OCI-LY1 (cell line): Measurements from ENCODE around the gene IL7R.

Experiments used
- H2AFZ ChIP-seq: fragments of 200-600 bp; sonication (generic), shearing (Covaris generic); 2 replicates; pipeline ENCODE4 v1.6.0; 2014; ENCODE audit warnings: antibody characterized with exemption, mild to moderate bottlenecking, low read length
- H3F3A ChIP-seq: fragments of 200-600 bp; sonication (generic), shearing (Covaris generic); 2 replicates; pipeline ENCODE4 v1.6.0; 2014; ENCODE audit warnings: mild to moderate bottlenecking, antibody characterized with exemption, low read length, moderate library complexity; ENCODE audit not compliant: insufficient read depth
- H3K27ac ChIP-seq: fragments of 200-600 bp; sonication (generic); 2 replicates; pipeline ENCODE4 v1.5.1; 2014; ENCODE audit warnings: low read length, mixed run types, mild to moderate bottlenecking, low read depth; ENCODE audit not compliant: poor library complexity, severe bottlenecking
- H3K27me3 ChIP-seq: fragments of 200-600 bp; sonication (generic); 2 replicates; pipeline ENCODE4 v1.6.0; 2014; ENCODE audit warnings: antibody characterized with exemption, mild to moderate bottlenecking, low read length, moderate library complexity; ENCODE audit not compliant: insufficient read depth
- H3K36me3 ChIP-seq: fragments of 200-600 bp; sonication (generic); 2 replicates; pipeline ENCODE4 v1.6.1; 2014; ENCODE audit warnings: mild to moderate bottlenecking, antibody characterized with exemption, low read length, moderate library complexity, mixed read lengths; ENCODE audit not compliant: insufficient read depth
- H3K4me1 ChIP-seq: fragments of 200-600 bp; sonication (generic); 2 replicates; pipeline ENCODE4 v1.5.1; 2014; ENCODE audit warnings: mild to moderate bottlenecking, low read length, moderate library complexity; ENCODE audit not compliant: insufficient read depth, severe bottlenecking
- H3K4me2 ChIP-seq: fragments of 200-600 bp; sonication (generic), shearing (Covaris generic); 2 replicates; pipeline ENCODE4 v1.6.1; 2014; ENCODE audit warnings: low read length
- H3K4me3 ChIP-seq: fragments of 200-600 bp; sonication (generic); 2 replicates; pipeline ENCODE4 v1.5.1; 2014; ENCODE audit warnings: low read length, low read depth, mild to moderate bottlenecking, mixed read lengths; ENCODE audit not compliant: poor library complexity, severe bottlenecking
- H3K79me2 ChIP-seq: fragments of 200-600 bp; shearing (Covaris generic); 2 replicates; pipeline ENCODE4 v1.6.1; 2016; ENCODE audit warnings: mixed run types, low read length, mixed read lengths; ENCODE audit not compliant: insufficient read depth
- H3K9ac ChIP-seq: fragments of 200-600 bp; sonication (generic), shearing (Covaris generic); 2 replicates; pipeline ENCODE4 v1.6.1; 2014; ENCODE audit warnings: mild to moderate bottlenecking, low read length, mixed read lengths
- H3K9me2 ChIP-seq: fragments of 200-600 bp; sonication (generic), shearing (Covaris generic); 2 replicates; pipeline ENCODE4 v1.6.1; 2014; ENCODE audit warnings: low read depth, mild to moderate bottlenecking, low read length, mixed read lengths
- H3K9me3 ChIP-seq: fragments of 200-600 bp; shearing (Covaris generic); 2 replicates; pipeline ENCODE4 v1.6.1; 2014; ENCODE audit warnings: low read length, mixed read lengths
- H4K20me1 ChIP-seq: fragments of 200-600 bp; sonication (generic), shearing (Covaris generic); 2 replicates; pipeline ENCODE4 v1.6.0; 2016; ENCODE audit warnings: mild to moderate bottlenecking, low read length; ENCODE audit not compliant: insufficient read depth
- EZH2 ChIP-seq: fragments of 200-600 bp; sonication (generic), shearing (Covaris generic); IDR thresholded peaks from 2 replicates; pipeline ENCODE4 v1.8.0; 2017; ENCODE audit warnings: borderline replicate concordance, mixed run types, mild to moderate bottlenecking, antibody characterized with exemption, low read length, moderate library complexity, mixed read lengths
- TF ChIP-seq, protein P1 (sequence below): fragments of 200-600 bp; sonication (generic), shearing (Covaris generic); IDR thresholded peaks from 2 replicates; pipeline ENCODE4 v1.5.1; 2017; ENCODE audit warnings: mild to moderate bottlenecking, antibody characterized with exemption, low read length, moderate library complexity, mixed read lengths

Gene IL7R

DNA sequence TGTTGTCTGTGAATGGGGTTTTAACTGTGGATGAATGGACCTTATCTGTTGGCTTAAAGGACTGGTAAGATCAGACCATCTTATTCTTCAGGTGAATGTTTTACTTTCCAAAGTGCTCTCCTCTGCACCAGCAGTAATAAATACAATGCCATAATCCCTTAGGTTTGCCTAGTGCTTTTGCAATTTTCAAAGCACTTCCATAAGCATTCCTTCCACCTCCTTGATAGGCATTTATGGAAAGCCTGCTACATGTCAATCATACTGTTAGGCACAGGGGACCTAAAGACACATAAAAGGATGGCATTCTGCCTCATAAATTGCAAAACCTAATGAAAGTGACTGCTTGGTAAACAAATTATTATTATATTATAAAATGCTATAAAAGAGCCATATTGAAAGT, 21.4 kb downstream of the IL7R start:
- no peaks in the 10 kb centered on the region for H3K79me2 ChIP-seq
- H3K27me3 ChIP-seq = no peaks in the 10 kb centered on the region
- no peak overlapping the region for H3K4me2 ChIP-seq
- no peak overlapping the region for H3K9ac ChIP-seq
- peaks cover 66% of the 10 kb centered on the region for H3K36me3 ChIP-seq
- H2AFZ ChIP-seq = no peak overlapping the region
- H3K9me2 ChIP-seq = no peaks in the 10 kb centered on the region
- H3K9me3 ChIP-seq = no peaks in the 10 kb centered on the region
- H3K27ac ChIP-seq = peak overlapping the region; percentile 98
- H3K4me1 ChIP-seq = peaks cover 80% of the 10 kb centered on the region
- H4K20me1 ChIP-seq = no peaks in the 10 kb centered on the region
- no peak overlapping the region for H3K4me3 ChIP-seq
- no peak for TF ChIP-seq EZH2
- TF ChIP-seq, protein P1, sequence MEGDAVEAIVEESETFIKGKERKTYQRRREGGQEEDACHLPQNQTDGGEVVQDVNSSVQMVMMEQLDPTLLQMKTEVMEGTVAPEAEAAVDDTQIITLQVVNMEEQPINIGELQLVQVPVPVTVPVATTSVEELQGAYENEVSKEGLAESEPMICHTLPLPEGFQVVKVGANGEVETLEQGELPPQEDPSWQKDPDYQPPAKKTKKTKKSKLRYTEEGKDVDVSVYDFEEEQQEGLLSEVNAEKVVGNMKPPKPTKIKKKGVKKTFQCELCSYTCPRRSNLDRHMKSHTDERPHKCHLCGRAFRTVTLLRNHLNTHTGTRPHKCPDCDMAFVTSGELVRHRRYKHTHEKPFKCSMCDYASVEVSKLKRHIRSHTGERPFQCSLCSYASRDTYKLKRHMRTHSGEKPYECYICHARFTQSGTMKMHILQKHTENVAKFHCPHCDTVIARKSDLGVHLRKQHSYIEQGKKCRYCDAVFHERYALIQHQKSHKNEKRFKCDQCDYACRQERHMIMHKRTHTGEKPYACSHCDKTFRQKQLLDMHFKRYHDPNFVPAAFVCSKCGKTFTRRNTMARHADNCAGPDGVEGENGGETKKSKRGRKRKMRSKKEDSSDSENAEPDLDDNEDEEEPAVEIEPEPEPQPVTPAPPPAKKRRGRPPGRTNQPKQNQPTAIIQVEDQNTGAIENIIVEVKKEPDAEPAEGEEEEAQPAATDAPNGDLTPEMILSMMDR = no peak
- H3F3A ChIP-seq = no peaks in the 10 kb centered on the region

DNA sequence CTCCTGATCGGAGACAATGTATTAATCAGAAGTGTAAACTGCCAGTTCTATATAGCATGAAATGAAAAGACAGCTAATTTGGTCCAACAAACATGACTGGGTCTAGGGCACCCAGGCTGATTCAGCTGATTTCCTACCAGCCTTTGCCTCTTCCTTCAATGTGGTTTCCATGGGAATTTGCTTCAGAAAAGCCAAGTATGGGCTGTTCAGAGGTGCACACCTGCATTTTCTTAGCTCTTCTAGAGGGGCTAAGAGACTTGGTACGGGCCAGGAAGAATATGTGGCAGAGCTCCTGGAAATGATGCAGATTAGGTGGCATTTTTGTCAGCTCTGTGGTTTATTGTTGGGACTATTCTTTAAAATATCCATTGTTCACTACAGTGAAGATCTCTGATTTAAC, 22.4 kb downstream of the IL7R start:
- no peaks in the 10 kb centered on the region for H3K27me3 ChIP-seq
- H3K9me2 ChIP-seq = no peaks in the 10 kb centered on the region
- no peaks in the 10 kb centered on the region for H4K20me1 ChIP-seq
- peak overlapping the region; percentile 98 for H3K27ac ChIP-seq
- no peak overlapping the region for H2AFZ ChIP-seq
- no peak overlapping the region; the same call in 1 of the 2 replicates for H3K4me2 ChIP-seq
- no peaks in the 10 kb centered on the region for H3K79me2 ChIP-seq
- H3K9ac ChIP-seq = 0 out of 2 replicates have a peak overlapping the region, but pooled peaks have one; percentile 3
- no peak for TF ChIP-seq EZH2
- TF ChIP-seq, protein P1 = no peak
- H3F3A ChIP-seq = no peaks in the 10 kb centered on the region
- H3K4me1 ChIP-seq = peaks cover 85% of the 10 kb centered on the region
- no peak overlapping the region for H3K4me3 ChIP-seq
- H3K36me3 ChIP-seq = peaks cover 56% of the 10 kb centered on the region
- H3K9me3 ChIP-seq = no peaks in the 10 kb centered on the region

DNA sequence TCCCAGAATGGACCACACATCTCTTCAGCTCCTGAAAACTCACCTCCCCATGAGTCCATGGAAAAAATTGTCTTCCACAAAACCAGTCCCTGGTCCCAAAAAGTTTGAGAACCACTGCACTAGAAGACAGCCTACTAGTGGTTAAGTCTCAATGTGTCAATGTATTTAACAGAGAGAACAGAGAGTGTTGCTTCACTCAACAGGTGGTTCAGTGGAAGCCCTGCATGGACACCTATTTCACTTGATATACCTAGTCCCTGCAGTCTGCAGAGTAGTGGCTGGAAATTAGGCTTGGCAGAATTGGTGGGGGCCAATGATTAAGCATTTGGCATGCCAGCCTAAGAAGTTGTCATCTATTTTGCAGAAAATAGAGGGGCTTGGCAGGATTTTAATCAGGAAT, 23.0 kb downstream of the IL7R start:
- Histone ChIP-seq H3K9ac (no peak overlapping the region), H3K79me2 (no peaks in the 10 kb centered on the region), H3K27ac (peak overlapping the region; percentile 98), H3K36me3 (peaks cover 50% of the 10 kb centered on the region), H3K9me3 (no peaks in the 10 kb centered on the region), H2AFZ (no peak overlapping the region), H3K9me2 (no peaks in the 10 kb centered on the region), H3K4me3 (no peak overlapping the region), H3K4me2 (no peak overlapping the region), H3F3A (no peaks in the 10 kb centered on the region), H3K27me3 (no peaks in the 10 kb centered on the region), H3K4me1 (peaks cover 90% of the 10 kb centered on the region), H4K20me1 (no peaks in the 10 kb centered on the region)
- TF ChIP-seq, protein P1 = peak; percentile 16; the same call in 1 of the 2 replicates
- no peak for TF ChIP-seq EZH2
